DMS 273 treated with DMSO at 0.1 percent for 48 hours (cell line): ENCODE data around the gene ANTXR1.

Experiments
- DNase-seq: peaks from one replicate; lab custom pipeline; 2025; lab: John Stamatoyannopoulos, UW

The ANTXR1 gene

DNA sequence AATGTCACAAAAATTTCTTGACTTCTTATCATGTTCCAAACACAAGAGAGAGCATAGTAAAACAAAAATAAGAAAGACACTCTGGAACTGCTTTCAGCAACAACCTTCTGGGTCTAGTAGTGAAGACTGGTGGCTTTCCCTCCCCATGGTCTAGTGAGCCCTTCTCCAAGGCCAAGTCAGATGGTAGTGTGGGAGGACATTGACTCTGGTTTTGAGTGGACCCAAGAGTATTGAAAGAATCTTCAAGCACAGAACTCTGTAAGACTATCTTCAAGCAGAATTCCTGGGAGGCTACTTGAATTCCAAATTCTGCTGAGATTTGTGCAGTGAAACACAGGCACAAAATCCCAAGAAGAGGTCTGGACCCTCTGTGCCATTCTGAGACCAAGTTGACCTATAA is 21.1 kb downstream of the ANTXR1 start:
- DNase-seq, result no peak

DNA sequence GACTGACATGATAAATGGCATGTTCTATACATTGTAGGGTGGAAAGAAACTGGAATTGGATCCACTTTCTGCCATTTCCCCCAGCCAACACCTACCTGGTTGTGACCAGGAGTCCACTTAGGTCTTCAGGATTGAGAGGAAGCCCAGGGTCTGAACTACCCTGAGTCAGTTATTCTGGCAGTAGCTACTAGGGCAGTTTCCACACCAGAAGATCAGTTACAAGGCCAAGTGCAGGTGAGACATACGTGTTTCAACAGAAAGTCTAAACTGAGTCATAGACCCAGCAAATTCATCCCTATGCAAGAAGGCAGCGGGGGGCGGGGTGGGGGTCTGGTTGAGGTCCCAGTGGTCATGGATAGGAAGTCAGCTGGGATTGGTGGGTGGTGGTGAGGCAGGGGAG is 21.9 kb downstream of the ANTXR1 start:
- DNase-seq, result no peak

GRCh38 chr2:69036926-69037325 is 23.9 kb downstream of the ANTXR1 start:
- no peak for DNase-seq

GRCh38 chr2:69041214-69041613 is 28.2 kb downstream of the ANTXR1 start:
- DNase-seq, result no peak

DNA sequence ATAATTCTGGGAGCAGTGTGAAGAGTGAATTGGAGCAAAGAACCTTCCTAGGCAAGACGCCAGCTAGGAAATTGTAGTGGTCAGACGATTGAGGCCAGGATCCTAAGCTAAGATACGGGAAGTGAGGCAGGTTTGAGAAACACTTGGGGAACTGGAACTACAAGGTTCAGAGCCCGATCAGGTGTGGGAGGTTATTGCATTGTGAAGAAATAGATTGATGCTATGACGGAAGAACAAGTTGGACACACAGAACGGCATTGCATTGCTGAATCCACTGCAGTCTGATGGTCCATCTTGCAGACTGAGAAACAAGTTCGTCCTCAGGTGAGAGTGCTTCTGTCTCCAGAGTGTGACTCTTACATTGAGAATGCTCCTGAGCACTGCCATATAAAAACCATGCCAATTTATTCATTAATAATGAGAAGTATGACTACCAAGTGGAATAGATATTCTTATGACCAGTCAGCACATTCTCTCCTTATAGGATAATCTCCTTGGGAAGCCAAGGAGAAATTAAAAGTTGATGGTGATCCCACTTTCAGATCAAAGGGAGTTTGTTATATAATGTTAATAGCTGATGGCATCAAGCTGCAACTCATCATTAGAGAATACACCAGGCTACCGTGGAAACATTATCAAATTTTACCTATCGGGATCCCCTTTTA is 30.9 kb downstream of the ANTXR1 start:
- DNase-seq, result no peak

GRCh38 chr2:69046221-69046662 is 33.3 kb downstream of the ANTXR1 start:
- DNase-seq, result no peak

GRCh38 chr2:69047625-69048145 is 34.7 kb downstream of the ANTXR1 start:
- DNase-seq, result no peak

DNA sequence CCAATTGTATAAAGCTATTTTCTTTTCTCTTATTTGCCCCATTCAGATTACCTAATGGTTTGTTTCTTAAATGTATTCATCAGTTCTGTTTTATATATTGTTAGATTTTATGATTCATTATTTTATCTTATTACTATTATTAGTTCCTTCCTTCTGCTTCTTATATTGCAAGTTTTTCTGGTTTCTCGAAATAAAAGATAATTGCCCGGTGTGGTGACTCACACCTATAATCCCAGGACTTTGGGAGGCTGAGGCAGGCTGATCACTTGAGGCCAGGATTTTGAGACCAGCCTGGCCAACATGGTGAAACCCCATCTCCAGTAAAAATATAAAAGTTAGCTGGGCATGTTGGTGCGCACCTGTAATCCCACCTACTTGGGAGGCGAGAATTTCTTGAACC is 37.8 kb downstream of the ANTXR1 start:
- no peak for DNase-seq

DNA sequence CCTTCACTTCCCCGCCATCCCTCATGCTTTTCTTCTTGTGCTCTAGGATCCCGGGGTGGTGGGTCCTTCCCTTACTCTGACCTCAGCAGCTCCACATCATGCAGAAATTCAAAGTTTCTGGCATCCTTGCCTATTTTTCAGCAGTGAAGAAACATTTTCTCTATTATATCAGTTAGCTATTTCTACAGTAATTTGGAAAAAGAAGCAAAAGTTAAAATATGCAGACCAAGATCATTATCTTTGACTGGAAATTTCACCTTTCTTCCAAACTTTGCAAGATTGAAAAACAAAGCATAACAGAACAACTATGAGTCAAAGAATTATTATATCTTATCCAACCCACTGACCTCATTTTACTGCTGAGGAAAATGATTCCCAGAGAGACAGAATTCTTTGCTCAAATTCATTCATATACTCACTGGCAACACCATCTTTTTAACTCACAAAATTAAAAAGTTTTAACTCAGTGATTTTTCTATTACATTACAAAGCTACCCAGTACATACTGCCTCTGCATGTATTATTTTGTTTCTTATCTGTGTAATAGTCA is 40.5 kb downstream of the ANTXR1 start:
- DNase-seq, result no peak

GRCh38 chr2:69054431-69054830 is 41.5 kb downstream of the ANTXR1 start:
- no peak for DNase-seq

DNA sequence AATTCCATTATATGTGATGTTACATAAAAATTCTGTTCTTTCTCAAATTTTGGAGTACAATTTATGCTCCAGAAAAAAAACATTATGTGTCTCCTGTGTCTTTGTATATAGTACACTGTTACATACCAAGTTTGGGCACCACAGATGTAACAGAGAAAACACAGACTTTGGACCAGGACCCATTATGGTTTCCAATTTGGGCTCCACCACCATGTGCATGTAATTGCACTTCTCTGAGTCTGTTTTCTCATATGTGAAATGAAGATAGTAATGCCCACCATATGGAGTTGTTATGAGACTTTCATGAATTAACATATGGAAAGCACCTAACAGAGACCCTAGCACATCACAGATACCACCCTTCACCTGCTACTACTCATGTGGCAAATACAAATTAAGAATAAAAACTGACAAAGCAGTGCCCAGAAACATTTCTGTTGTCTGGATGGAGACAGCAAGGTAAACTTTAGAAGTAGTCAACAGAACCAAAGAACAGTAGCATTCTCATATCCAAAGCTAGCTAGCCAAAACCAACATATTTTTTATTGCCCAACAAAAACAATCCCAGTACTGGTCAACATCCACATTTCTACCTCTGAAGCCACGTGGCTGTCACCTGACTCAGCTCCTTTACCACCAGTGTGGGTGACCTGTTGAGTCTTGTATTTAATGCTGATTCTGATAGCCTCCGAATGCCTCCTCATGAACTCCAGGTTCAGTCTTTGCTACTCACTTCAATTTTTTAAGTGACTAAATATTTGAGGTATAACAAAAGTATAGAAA is 42.9 kb downstream of the ANTXR1 start:
- no peak for DNase-seq

DNA sequence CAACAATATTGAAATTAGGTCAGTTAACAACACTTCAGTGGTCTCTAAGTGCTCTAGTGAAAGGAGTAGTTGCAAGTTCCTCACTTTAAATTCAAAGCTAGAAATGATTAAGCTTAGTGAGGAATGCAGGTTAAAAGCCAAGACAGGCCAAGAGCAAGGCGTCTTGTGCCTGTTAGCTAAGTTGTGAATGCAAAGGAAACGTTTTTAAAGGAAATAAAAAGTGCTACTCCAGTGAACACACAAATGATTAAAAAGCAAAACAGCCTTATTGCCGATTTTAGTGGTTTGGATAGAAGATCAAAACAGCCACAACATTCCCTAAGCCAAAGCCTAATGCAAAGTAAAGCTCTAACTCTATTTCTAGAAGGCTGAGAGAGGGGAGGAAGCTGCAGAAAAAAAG is 44.7 kb downstream of the ANTXR1 start:
- no peak for DNase-seq

DNA sequence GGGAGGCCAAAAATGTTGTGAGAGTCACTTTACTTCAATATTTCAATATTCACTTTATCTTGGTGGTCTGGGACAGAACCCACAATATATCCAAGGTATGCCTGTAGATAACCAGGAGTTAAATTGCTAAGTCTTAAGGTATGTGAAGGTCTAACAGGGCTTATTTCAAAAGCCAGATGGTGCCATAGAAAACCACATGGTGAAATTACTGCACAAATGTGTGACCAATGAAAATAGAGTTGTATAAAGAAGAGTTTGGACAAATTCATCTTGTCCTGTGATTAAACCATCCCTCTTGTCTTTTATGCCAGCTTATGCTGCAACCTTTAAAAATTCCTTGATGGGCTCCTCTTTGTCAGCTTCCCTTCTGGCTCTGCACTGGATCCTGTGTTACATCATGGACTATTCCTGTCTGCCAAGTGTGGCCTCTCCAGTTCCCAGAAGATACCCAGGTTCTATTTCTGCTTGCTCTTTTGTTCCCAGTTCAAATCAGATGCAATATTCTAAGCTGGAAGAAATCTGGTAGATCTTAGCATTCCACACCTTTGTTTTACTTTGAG is 46.8 kb downstream of the ANTXR1 start:
- DNase-seq, result no peak

GRCh38 chr2:69060938-69061501 is 48.0 kb downstream of the ANTXR1 start:
- DNase-seq, result no peak

DNA sequence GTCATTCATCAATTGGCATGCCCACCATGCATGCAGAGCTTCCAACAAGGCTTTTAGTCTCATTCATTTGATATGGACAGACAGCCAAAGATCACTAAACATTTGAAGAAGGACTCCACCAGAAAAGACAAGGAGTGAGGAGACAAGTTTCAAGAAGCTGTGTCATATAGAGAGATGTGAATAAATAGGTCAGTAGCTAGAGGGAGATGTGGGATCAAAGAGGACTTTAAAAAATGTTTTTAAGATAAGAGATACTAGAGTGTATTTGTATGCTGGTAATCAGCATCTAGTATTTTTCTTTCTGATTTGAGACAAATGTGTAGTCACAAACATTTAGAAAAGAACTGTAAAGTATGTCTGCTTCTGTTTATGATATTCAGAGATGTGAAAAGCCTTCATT is 48.5 kb downstream of the ANTXR1 start:
- DNase-seq, result no peak

DNA sequence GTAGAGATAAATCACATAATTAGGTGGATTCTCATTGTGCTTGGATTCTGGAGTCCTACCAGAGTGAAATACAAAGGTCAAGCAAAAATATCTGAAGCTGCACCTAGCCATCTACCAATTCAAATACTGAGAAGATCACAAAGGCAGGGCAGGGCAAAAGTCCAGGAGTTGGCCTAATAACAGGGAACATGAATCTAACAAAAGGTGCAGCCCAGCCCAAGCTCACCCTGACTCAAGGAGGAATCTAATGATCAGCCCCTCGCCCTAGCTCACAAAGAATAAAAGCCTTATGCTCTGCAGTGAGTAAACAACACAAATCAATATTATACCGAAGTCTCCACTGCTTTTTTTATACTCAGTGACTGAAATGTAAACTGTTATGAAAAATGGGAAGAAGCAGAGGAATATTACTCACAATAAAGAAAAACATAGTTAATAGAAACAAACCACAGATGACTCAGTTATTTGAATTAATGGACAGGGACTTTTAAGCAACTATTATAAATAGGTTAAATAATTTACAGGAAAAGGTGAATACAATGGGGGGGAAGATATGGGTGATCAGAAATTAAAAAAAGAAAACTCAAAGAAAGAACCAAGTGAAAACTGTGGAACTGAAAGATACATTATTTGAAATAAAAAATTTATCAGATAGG is 49.5 kb downstream of the ANTXR1 start:
- no peak for DNase-seq

DNA sequence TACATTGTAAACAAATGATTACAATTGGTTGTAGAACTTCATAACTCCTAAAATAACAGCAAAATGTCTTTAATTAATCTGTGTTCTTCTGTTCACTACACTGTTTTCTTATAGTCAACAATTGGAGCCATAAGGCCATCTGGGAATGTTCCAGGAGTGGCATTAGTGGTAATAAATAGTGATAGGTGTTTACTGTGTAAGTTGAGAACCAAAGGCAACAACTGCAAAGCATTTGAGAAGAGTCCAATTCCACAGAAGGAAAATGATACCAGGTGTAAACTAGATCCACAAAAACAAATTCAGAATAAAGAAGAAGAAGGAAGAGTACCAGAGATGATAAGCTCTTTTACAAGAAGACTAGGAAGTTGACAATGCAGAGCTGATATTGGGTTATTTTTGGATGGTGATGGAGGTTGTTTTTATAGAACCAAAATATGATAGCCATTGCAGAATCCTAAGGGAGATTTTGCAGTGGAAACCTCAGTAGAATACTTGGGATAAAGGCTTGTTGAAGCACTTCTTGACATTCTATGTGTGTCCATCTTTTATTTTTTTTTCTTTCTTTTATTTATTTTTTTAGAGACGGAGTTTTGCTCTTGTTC is 52.9 kb downstream of the ANTXR1 start:
- no peak for DNase-seq

DNA sequence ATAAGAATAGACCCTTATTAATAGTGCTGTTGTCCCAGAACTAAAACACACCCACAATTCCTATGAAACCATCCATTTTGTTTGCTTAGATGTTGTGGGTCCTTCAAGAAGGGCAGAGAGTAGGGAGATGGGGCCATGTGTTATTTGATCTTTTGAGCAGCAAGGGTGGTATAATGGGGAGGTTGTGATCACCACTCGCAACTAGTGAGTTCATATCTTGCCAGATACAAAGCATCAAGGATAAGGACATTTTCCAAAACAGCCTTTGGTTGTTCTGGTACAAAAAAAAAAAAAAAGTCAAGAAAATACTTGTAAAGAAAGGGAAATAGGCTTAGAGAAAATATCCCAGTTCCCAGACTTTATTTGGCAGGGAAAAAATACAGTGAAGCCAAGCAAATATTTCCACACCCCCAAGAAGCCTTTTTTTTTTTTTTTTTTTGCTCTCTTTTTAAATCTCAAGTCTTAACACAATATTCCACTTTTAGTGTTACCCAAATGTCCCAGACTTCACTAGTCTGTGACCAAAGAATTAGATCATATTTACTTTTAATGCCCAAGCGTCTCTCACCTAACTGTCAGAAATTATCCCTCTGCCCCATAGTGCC is 54.1 kb downstream of the ANTXR1 start:
- no peak for DNase-seq

GRCh38 chr2:69067866-69068265 is 54.9 kb downstream of the ANTXR1 start:
- DNase-seq, result no peak

DNA sequence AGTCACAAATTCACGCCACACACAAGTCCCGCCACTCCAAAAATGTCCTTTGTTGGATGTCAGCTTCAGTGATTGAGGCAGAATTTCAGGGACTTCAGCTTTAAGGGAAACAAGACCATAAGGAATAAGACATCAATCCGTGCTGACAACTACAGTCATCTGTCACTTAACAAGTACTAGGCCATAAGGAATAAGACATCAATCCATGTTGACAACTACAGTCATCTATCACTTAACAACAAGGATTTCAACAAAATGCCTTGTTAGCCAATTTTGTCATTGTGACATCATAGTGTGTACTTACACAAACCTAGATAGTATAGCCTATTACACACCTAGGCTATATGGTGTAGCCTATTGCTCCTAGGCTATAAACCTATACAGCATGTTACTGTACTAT is 58.0 kb downstream of the ANTXR1 start:
- DNase-seq, result no peak

GRCh38 chr2:69073928-69074570 is 61.1 kb downstream of the ANTXR1 start:
- no peak for DNase-seq
